MCF 10A (cell line): Measurements from ENCODE around the gene PRKN. TPM values are rescaled to one million over a fixed set of nuclear protein-coding genes. Genes with fewer than 3 reads are reported as not detected.

Experiments
- BruUV-seq: library from RNA; stranded (reverse); fragments of 400-500 nt; replicated peaks from 2 replicates; lab custom pipeline; 2021; lab: Mats Ljungman, UMichigan
- CTCF ChIA-PET: fragments of 300-600 bp; sonication (Branson Sonifier 250); formaldehyde crosslinking; extraction: SDS; loops from one replicate; lab custom pipeline; 2021; ENCODE audit warnings: antibody characterized with exemption, inconsistent platforms; lab: Yijun Ruan, JAX
- POLR2A ChIA-PET: fragments of 300-600, 350-650 bp; sonication (Branson Sonifier 250); formaldehyde crosslinking; extraction: SDS; loops from one replicate; lab custom pipeline; 2020; ENCODE audit warnings: antibody characterized with exemption, inconsistent platforms; lab: Yijun Ruan, JAX
- DNase-seq: peaks from one replicate; pipeline ENCODE4 v3.0.0-alpha.2; 2018; ENCODE audit not compliant: unreplicated experiment
- H3K27ac Mint-ChIP-seq: one replicate; pipeline ENCODE4 v1.8.0; 2022; ENCODE audit warnings: mild to moderate bottlenecking, low read depth, mixed read lengths; ENCODE audit not compliant: unreplicated experiment
- H3K27me3 Mint-ChIP-seq: one replicate; pipeline ENCODE4 v1.8.0; 2022; ENCODE audit warnings: mixed read lengths; ENCODE audit not compliant: insufficient read depth, unreplicated experiment
- H3K36me3 Mint-ChIP-seq: one replicate; pipeline ENCODE4 v1.8.0; 2022; ENCODE audit warnings: mild to moderate bottlenecking, moderate library complexity, mixed read lengths; ENCODE audit not compliant: insufficient read depth, unreplicated experiment
- H3K4me1 Mint-ChIP-seq: one replicate; pipeline ENCODE4 v1.8.0; 2022; ENCODE audit warnings: mixed read lengths; ENCODE audit not compliant: insufficient read depth, unreplicated experiment
- H3K4me3 Mint-ChIP-seq: one replicate; pipeline ENCODE4 v1.8.0; 2022; ENCODE audit warnings: mild to moderate bottlenecking, moderate library complexity, mixed read lengths; ENCODE audit not compliant: unreplicated experiment
- H3K9me3 Mint-ChIP-seq: one replicate; pipeline ENCODE4 v1.8.0; 2022; ENCODE audit warnings: mixed read lengths; ENCODE audit not compliant: unreplicated experiment
- CTCF ChIP-seq: fragments of 200-600 bp; IDR thresholded peaks from one replicate; pipeline ENCODE4 v1.8.0; 2022; ENCODE audit warnings: antibody characterized with exemption, mild to moderate bottlenecking; ENCODE audit not compliant: unreplicated experiment
- intact Hi-C: fragments of 100-400 bp; cut with micrococcal nuclease; formaldehyde crosslinking; loops from 2 replicates; pipeline ENCODE4 v1.14.1; 2022
- total RNA-seq: library from RNA; stranded (reverse); gene quantifications from 2 replicates; pipeline ENCODE4 v1.2.3, GENCODE V29; 2022

PRKN gene
- total RNA-seq, 1 experiment from 2014 or later, result 2.5 TPM

DNA sequence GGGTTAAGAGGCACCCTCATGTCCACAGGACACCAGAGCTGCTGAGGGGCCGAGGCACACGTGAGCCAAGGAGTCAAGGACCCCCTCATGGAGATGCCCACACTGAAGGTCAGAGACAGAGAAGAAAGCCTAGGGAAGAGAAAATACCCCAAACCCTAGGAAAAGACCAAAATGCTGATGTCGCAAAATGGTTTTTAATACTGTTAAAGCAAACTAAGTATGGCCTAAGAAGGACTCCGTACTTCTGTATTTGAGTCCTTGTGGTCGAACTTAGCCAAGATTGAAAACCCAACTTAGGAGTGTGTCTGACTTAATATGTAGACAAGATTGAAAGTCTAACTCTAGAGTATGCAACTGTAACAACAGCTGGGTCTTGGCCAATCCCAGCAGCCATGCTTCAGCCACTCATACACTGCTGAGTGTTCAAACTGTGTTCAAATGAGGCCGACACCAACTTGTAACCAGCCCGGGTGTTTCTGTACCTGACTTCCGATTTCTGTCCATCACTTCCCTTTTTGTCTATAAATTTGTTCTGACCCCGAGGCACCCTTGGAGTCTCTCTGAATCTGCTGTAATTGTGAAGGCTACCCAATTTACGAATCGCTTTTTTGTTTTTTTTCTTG lies 1361.2 kb downstream of the PRKN start:
- no peaks in the 10 kb centered on the region for H3K27me3 Mint-ChIP-seq
- intact Hi-C loops, result no loop called here
- peaks cover 10% of the 10 kb centered on the region for H3K36me3 Mint-ChIP-seq
- BruUV-seq, result no TSS peak
- peaks cover 6% of the 10 kb centered on the region for H3K4me1 Mint-ChIP-seq
- ChIA-PET CTCF (interaction anchor here (1.3 to 1.5 kb wide), 2 partner anchors 435 to 439 kb away, joined by 3 read pairs; no protein-coding TSS in a partner anchor), POLR2A (no interaction called here)
- H3K27ac Mint-ChIP-seq, result no peak overlapping the region
- peaks cover 8% of the 10 kb centered on the region for H3K9me3 Mint-ChIP-seq
- no peak for TF ChIP-seq CTCF
- H3K4me3 Mint-ChIP-seq, result no peak overlapping the region
- no peak for DNase-seq

DNA sequence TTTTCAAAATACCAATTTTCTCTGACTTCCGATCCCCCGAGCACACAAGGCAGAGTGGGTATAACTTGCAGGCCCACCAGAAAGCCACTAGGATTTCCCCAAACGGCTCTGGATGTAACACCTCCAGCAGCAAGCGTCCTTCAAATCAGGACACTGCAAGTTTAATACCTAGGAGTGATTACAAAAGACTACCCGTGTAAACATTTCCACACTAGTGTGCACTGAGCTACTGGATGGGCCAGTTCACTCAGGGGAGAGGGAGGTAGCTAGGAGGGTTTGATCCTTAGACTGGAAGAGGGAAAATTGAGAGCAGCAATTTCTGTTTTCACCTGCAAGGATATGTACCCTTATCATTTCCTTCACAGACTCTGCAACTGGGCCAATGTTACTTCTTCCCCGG lies 1361.9 kb downstream of the PRKN start:
- Mint-ChIP-seq H3K27me3 (no peaks in the 10 kb centered on the region), H3K36me3 (peaks cover 10% of the 10 kb centered on the region), H3K4me3 (no peak overlapping the region), H3K27ac (no peak overlapping the region), H3K9me3 (peaks cover 8% of the 10 kb centered on the region), H3K4me1 (peaks cover 6% of the 10 kb centered on the region)
- no peak for DNase-seq
- intact Hi-C loops, result no loop called here
- ChIA-PET POLR2A (no interaction called here), CTCF (interaction anchor here (0.6 to 1.5 kb wide), 3 partner anchors 132 to 438 kb away, joined by 3 read pairs; no protein-coding TSS in a partner anchor)
- no peak for TF ChIP-seq CTCF
- no TSS peak for BruUV-seq

DNA sequence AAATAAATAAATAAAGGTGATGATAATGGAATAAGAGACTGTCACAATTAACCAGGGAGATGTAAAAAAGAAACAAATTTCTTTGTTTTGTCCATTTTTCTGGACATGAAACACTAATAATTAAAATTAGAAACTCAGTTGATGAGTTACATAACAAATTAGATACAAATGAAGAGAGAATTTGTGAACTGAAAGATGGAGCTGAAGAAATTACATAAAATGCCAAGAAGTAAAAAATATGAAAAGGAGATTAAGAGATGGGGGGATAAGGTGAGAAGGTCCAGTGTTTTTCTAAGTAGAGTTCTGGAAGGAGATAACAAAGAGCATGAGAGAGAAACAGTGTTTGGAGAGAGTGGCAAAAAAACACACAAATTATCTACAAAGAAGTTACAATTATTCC lies 1364.3 kb downstream of the PRKN start:
- H3K4me3 Mint-ChIP-seq, result no peak overlapping the region

GRCh38 chr6:161362266-161362665 lies 1365.3 kb downstream of the PRKN start:
- peaks cover 8% of the 10 kb centered on the region for H3K4me1 Mint-ChIP-seq
- CTCF ChIA-PET, result no interaction called here
- no peaks in the 10 kb centered on the region for H3K27me3 Mint-ChIP-seq
- no peak for TF ChIP-seq CTCF
- no peak overlapping the region for H3K27ac Mint-ChIP-seq
- intact Hi-C loops, result no loop called here
- H3K36me3 Mint-ChIP-seq, result peaks cover 10% of the 10 kb centered on the region
- H3K4me3 Mint-ChIP-seq, result no peak overlapping the region
- no peak for DNase-seq
- BruUV-seq, result no TSS peak
- H3K9me3 Mint-ChIP-seq, result peaks cover 8% of the 10 kb centered on the region
- POLR2A ChIA-PET, result no interaction called here

More for the DNA sequence above, 1364.3 kb downstream of the PRKN start:
- TF ChIP-seq CTCF, result no peak
- intact Hi-C loops, result no loop called here
- Mint-ChIP-seq H3K27me3 (no peaks in the 10 kb centered on the region), H3K9me3 (peaks cover 8% of the 10 kb centered on the region), H3K36me3 (peaks cover 10% of the 10 kb centered on the region), H3K27ac (no peak overlapping the region), H3K4me1 (peaks cover 8% of the 10 kb centered on the region)
- BruUV-seq, result no TSS peak
- ChIA-PET CTCF (interaction anchor here (0.7 kb wide), 1 partner anchor 394 kb away, joined by 3 read pairs; no protein-coding TSS in a partner anchor), POLR2A (no interaction called here)
- DNase-seq, result no peak
